Smooth muscle cell of the coronary artery (primary cell): ENCODE data around the gene STAP2. TPM values are rescaled to one million over a fixed set of nuclear protein-coding genes. Genes with fewer than 3 reads are reported as not detected.

Experiments used
- total RNA-seq: library from RNA; depleted of rRNA; stranded (reverse); fragments of >200 nt; gene quantifications from 2 replicates; pipeline ENCODE4 v1.2.3, GENCODE V29; 2014; ENCODE audit warnings: low replicate concordance

The STAP2 gene, protein sequence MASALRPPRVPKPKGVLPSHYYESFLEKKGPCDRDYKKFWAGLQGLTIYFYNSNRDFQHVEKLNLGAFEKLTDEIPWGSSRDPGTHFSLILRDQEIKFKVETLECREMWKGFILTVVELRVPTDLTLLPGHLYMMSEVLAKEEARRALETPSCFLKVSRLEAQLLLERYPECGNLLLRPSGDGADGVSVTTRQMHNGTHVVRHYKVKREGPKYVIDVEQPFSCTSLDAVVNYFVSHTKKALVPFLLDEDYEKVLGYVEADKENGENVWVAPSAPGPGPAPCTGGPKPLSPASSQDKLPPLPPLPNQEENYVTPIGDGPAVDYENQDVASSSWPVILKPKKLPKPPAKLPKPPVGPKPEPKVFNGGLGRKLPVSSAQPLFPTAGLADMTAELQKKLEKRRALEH
- total RNA-seq, result 2.8 and 4.2 TPM in 2 replicates

DNA sequence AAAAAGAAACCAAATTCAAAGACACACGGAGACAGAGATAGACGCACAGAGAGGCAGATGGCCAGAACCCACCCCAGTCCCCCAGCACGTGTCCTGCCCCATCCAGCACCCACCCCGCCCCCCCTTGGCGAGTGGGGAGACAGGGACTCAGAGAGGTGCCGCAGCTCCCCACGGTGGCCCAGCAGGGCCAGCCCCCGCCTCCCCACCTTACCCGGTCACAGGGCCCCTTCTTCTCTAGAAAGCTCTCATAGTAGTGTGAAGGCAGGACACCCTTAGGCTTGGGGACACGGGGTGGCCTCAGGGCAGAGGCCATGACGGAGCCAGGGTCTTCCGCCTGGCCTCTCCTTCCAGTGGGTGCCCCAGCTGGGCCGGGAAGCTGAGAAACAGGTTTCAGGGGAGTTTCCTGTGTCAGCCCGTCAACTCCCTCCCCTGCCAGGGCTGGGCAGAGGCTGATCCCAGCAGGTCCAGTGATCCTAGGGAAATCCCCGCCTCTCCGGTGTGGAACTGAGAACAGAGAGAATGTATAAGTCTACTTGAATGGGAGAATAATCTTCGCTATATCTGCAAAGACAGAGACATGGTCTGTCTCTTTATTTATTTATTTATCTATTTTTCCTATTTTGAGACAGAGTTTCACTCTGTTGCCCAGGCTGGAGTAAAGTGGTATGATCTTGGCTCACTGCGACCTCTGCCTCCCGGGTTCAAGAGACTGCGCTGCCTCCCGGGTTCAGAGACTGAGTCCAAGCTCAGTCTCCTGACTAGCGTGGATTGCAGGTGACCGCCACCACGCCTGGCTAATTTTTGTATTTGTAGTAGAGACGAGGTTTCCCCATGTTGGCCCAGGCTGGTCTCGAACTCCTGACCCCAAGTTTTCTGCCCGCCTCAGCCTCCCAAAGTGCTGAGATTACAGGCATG lies at the start of gene STAP2:
STAP2 (minus strand) TSS at position 387 of the 915 bp plus-strand sequence; CDS start at position 313, 74 bp downstream.

DNA sequence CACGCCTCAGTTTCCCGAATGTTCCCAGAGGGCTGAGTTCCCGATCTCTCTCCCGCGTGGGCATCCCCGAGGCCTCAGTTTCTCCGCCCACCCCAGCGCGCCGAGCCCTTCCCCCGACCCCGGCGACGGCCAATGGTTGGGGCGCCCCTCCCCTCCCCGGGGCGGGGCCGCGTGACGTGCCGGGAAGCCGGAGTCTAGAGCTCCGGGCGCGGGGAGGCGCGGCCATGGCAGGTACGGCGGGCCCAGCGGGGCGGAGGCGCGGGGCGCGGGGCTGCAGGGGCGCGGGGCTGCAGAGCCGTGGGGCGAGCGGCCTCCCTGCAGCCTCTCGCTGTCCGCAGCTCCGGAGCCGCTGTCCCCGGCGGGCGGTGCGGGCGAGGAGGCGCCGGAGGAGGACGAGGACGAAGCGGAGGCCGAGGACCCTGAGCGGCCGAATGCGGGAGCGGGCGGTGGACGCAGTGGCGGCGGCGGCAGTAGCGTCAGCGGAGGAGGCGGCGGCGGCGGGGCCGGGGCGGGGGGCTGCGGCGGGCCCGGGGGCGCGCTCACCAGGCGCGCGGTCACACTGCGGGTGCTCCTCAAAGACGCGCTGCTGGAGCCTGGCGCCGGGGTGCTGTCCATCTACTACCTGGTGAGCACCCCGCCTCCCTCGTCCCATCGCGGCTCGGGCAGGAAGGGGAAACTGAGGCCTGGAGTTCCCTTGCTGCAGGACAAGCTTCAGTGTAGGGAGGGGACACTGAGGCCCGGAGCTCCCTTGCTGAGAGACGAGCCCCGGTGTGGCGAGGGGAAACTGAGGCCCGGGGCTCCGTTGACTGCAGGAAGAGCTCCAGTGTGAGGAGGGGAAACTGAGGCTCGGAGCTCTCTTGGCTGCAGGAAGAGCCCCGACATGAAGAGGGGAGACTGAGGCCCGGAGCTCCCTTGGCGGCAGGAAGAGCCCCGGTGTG lies 5.0 kb upstream of the STAP2 start, which contains the start of gene MPND:
MPND (plus strand) TSS at position 193 of the 938 bp plus-strand sequence; CDS start at position 225, 32 bp downstream.

DNA sequence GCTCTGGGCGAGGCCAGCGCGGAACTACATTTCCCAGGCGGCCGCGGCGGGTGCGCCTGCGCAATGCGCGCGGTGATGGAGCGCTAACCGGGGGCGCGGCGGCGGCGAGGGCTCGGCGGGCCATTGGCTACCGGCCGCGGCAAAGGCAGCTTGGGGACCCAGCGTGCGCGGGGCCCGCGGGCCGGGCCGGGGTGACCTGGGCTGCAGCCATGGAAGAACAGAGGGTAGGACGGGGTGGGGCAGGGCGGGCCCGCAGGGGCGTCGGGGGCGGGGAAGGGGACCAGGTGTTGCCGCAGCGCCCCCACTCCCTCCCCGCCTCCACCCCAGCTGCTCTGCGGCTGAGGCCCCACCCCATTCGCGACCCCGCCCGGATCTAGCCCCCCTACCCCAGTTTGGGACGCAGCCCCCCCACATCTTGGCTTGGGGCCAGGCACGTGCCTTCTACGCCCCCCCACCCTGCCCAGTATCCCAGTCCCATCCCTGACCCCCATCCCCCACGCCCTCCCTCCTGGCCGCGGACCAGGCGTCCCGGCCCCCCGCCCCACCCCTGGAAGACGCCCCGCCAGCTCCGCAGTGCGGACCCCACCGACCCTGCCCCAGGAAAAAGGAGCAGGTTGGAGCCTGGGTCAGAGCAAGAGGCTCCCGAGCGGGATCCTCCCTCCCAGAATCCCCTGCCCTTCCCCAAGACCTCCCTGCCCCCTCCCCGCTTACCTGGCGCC lies 33.9 kb downstream of the STAP2 start, which contains the start of gene FSD1:
FSD1 (plus strand) TSS at position 61 of the 719 bp plus-strand sequence; CDS start at position 210, 149 bp downstream.

DNA sequence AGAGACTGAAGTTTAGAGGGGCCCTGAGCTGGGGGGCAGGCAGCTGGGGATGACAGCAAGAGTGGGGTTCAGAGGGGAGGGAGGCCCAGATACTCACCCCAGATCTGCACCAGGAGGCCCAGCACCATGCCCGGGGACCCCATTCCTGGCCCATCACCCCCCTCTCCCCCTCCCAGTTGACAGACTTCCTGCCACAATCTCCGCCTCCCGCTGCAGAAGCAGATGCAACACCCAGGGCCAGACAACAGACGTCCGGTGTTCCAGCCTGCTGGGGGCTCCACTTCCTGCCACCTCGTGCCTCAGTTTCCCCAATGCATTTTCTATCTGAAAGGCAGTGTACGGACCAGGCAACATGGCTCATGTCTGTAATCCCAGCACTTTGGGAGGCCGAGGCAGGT lies 36.4 kb downstream of the STAP2 start, which contains the start of gene TMIGD2:
TMIGD2 (minus strand) TSS at position 147 of the 398 bp plus-strand sequence; CDS start at position 143, 4 bp downstream.

DNA sequence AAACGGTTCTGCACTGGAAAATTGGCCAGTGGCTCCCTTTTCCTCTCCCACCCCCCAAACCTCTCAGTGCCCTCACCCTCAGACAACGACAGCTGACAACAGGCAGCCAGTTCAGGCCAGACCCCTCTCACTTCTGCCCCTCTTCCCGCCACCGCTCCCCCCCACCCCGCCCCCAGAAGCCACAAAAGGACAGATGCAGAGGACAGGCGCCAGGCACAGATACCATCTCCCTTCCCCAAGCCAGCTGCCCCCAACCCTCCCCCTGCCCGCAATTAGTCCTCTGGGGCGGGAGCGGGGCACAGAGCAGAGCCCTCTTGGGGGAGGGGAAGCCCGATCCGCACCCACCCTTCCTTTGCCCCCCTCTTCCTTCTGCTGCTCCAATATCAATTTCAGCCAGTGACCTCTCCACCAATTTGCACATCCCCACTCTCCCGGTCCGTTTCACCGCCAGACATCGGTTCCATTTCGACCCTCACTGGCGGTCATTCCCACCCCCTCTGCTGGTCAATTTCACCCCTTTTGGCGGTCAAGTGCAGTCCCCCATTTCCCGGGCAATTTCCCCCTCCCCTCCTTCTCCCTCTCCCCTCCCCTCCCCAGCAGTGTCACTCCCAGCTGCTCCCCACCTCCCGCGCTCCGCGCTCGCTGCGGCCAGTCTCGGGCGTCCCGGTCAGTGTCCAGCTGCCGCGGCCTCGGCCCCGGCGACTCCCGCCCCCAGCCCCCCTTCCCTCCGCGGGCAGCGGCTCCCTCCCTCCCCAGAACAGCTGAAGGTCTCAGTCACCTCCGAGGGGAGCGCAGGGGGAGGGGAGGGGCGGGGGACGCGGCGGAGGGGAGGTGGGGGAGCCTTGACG lies 60.0 kb downstream of the STAP2 start, which contains the start of gene SHD:
SHD (plus strand) TSS at position 848 of the 848 bp plus-strand sequence. CDS start 798 bp downstream, outside the sequence.

Other genes starting within 250 kb of the STAP2 start
- gene MAP2K2, start 214.7 kb downstream of the STAP2 start, total RNA-seq, result 117 and 253 TPM in 2 replicates
- not detected in 2 replicates for gene CREB3L3, start 185.2 kb downstream of the STAP2 start, total RNA-seq
- 11.5 and 16.8 TPM in 2 replicates for gene SIRT6, start 156.3 kb downstream of the STAP2 start, total RNA-seq
- 0.53 and 2.3 TPM in 2 replicates for gene ANKRD24, start 156.1 kb downstream of the STAP2 start, total RNA-seq
- gene EBI3, start 109.3 kb downstream of the STAP2 start, total RNA-seq, result 0.08 TPM in 1 of 2 replicates, not detected in the other
- gene YJU2, start 91.7 kb downstream of the STAP2 start, total RNA-seq, result 11.0 and 13.4 TPM in 2 replicates
- gene SHD, start 59.6 kb downstream of the STAP2 start, total RNA-seq, result not detected in 2 replicates
- not detected in 2 replicates for gene TMIGD2, start 36.4 kb downstream of the STAP2 start, total RNA-seq
- gene FSD1, start 34.2 kb downstream of the STAP2 start, total RNA-seq, result 4.9 and 6.8 TPM in 2 replicates
- gene MPND, start 4.7 kb upstream of the STAP2 start, total RNA-seq, result 9.4 and 14.3 TPM in 2 replicates
- 19.4 and 30.4 TPM in 2 replicates for gene SH3GL1, start 61.7 kb upstream of the STAP2 start, total RNA-seq
- gene CHAF1A, start 63.8 kb upstream of the STAP2 start, total RNA-seq, result 4.8 and 6.3 TPM in 2 replicates
- gene UBXN6, start 119.0 kb upstream of the STAP2 start, total RNA-seq, result 115 and 127 TPM in 2 replicates
- 59.7 and 62.3 TPM in 2 replicates for gene HDGFL2, start 133.5 kb upstream of the STAP2 start, total RNA-seq
- gene PLIN4, start 179.7 kb upstream of the STAP2 start, total RNA-seq, result 0.15 and 0.59 TPM in 2 replicates
- not detected in 2 replicates for gene PLIN5, start 196.4 kb upstream of the STAP2 start, total RNA-seq
- not detected in 2 replicates for gene LRG1, start 201.2 kb upstream of the STAP2 start, total RNA-seq
- gene SEMA6B, start 220.9 kb upstream of the STAP2 start, total RNA-seq, result 0.38 and 1.2 TPM in 2 replicates